ENCODE data around the gene VASH2.

GRCh38 chr1:212960932-212961331 is 10.6 kb downstream of the VASH2 start:
- TF ChIP-seq POLR2A (IDR thresholded peaks at IDR 0.05) (no peak), POLR2AphosphoS5 (IDR thresholded peaks at IDR 0.05) (no peak)

Measured in spleen (tissue), 3 donors.